Amniotic stem cell (primary cell): Measurements from ENCODE around the gene ZNF747.

Experiments used
- DNase-seq: peaks from one replicate; lab custom pipeline; 2025; lab: John Stamatoyannopoulos, UW

Gene ZNF747

GRCh38 chr16:30534368-30535105, at the start of gene ZNF747:
TSS of gene ZNF747 (minus strand) at chr16:30534858. CDS start at chr16:30534679, 179 bp downstream.
- peak; percentile 51 for DNase-seq

GRCh38 chr16:30582611-30583340, 48.1 kb upstream of the ZNF747 start:
- no peak for DNase-seq

DNA sequence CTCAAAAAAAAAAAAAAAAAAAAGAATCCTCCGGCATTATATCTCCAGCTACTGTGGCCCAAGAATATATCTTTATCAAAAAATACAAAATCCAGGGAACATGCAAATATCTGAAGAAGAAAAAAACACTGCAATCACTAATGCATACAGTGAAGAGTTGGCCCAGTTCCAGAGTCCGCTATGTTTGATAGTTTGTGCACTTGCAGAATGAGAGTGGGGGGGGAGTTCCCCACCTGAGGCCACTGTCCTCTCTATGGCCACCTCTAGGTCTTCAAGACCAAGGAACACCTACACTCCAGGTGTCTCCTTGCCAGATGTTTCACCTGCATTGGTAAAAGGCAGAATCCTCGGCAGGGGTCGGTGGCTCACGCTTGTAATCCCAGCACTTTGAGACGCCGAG, 46.8 kb upstream of the ZNF747 start:
- DNase-seq, result no peak

GRCh38 chr16:30574678-30575077, 40.0 kb upstream of the ZNF747 start:
- DNase-seq, result no peak

DNA sequence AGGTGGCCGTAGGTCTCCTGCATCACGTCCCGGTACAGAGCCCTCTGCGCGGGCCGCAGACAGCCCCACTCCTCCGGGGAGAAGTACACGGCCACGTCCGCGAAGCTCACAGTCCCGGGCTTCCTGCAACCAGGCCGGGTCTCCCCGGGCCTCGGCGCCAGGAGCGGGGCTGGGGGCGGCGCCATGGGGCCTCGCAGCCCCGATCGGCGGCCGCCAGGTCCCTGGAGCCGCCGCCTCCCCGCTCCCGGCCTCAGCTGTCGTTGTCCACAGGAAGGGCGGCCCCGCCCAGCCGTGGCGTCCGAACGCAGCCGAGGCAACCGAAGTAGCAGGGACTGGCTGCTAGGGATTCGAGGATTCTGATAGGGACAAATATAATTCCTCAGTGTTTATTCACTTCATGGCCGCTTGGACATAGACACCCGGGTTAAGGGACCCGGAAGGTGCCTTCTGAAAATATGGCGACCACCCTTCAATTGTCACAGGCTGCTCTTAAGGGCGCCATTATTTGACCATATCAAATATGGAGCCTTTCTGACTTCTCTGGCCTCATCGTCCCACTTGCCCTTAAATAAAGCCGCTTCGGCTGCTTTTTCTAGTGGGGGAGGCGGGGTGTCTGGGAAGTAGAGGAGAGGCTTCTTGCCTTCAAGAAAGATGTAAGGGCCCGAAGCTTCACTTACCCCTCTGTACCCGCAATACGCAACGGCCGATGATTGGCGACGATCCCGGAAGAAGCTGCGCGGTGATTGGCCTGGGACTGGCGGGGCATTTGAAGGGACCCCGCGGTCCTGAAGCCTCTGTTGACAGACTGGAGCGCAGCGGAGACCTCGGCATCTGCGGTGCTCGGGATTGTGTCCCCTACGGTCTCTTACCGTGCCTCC, 37.0 kb upstream of the ZNF747 start, which contains the start of gene ZNF688:
TSS of gene ZNF688 (minus strand) at position 270 of the 878 bp plus-strand sequence. CDS start at position 185, 85 bp downstream.
- peak; percentile 94 for DNase-seq

DNA sequence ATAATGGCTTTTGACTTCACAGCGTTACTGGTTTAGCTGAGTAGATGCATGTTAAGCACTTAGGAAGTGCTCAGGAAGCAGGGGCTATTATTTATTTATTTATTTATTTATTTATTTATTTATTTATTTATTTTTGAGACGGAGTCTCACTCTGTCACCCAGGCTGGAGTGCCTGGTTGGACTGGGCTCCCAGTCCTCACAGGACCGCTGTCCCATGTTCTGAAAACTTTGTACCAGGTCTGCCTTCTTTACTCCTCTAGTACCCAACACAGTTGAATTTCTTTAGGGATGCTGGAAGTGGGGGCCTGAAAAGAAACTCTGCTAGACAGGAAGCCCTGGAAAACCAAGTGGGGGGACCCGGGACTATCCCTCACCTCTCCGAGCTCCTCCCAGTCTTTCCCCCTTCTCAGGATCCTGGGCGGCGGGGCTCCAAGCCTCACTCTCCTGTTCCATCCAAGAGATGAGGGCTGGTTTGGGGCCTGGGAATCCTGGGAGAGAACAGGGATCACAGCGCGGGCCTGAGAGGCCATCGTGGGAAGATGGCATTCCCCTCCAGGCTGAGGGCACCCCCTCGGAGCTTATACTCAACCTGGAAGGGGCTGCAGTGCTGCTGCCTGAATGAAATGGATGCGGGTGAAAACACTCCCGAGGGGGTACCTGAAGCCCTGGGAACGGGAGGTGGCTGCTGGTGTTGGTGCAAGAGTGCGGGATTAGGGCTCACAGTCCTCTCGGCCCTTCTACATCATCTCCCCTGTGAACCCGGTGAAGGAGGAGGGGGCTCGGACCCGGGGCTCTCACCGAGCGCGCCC, 36.2 kb upstream of the ZNF747 start:
- DNase-seq, result no peak

DNA sequence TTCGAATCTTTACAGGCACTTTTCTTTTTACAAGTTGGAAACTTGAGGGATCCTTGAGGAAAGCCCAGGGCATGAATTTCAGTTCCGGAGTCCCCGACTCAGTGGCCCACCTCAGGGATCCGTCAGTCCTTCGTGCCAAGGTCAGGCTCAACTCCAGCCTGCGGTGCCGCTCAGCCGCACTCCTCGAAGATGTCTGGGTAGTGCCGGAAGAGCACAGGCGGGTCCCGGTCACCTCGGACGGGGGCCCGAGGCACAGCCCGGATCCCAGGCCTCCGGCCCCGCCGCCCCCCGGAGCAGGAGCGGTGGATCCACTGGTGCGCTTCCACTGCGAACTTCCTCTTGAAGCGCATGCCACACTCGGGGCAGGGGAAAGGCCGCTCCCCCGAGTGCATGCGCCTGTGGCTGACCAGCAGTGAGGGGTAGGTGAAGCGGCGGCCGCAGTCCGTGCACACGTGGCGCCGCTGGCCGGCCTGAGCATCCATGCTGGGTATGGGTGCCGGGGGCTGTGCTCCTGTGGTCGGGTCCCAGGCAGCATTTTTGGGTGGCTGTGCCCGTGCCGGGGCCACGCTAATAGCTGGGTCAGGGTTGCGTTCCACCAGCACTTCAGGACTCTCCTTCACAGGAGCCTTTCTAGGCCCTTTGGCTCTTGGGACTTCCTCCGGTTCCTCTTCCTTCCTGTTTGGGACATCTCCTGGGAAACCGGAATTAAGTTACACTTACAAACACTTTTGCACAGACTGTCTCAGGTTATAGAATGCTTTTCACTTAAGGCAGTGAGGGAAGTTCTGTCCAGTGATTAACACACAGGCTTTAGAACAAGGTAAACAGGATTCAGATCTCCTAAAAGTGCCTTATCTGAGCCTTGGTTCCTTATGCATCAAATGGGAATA, 35.3 kb upstream of the ZNF747 start:
- no peak for DNase-seq

- no peak for DNase-seq
These were observed 34.6 kb upstream of the ZNF747 start for GRCh38 chr16:30569281-30569680.

DNA sequence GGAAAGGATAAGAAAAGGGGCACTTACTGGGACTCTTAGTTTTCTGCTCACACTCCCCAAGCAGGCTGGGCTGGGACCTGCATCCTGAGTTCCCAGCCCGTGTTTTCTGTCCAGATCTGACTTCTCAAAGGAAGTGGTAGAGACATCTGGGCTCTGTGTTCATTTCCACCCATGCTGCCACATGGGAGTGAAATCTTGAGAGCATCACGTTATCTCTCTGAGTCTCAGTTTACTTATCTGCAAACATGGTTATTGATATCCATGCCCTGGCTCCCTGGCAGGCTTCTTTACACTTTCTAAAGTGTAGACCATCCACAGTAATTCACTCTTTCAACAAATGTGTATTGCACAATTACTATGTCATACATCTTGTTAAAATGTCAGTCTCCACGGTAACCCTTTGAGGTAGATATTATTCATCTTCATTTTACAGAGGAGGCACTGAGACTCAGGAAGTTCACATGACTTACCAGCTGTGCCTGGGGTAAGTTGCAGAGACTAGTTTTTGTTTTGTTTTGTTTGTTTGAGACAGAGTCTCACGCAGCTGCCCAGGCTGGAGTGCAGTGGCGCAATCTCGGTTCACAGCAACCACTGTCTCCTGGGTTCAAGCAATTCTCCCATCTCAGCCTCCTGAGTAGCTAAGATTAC, 33.5 kb upstream of the ZNF747 start:
- DNase-seq, result no peak

DNA sequence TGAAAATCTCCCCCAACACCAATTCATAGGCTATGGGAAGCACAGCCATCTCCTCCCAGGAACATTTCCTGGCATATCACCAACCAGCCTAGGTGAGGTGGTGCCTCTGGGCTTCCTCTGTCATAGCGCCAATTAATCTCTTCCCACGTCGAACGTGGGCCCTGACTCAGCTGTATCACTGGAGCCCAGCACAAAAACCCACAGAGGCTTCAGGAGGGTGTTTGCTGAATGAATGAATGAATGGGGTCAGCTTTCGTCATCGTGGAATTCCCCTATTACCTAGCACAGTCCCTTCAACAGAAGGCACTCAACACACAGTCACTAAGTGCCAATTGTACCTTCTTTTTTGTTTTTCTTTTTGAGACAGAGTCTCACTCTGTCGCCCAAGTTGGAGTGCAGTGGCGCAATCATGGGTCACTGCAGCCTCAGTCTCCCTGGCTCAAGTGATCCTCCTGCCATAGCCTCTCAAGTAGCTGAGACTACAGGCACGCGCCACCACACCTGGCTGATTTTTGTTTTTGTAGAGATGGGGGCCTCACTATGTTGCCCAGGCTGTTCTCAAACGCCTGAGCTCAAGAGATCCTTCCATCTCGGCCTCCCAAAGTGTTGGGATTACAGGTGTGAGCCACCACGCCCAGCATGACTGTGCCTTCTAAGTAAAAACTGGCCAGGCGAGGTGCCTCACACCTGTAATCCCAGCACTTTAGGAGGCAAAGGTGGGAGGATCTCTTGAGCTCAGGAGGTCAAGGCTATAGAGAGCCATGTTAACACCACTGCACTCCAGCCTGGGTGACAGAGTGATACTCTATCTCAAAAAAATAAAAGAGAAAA, 32.7 kb upstream of the ZNF747 start:
- DNase-seq, result no peak

DNA sequence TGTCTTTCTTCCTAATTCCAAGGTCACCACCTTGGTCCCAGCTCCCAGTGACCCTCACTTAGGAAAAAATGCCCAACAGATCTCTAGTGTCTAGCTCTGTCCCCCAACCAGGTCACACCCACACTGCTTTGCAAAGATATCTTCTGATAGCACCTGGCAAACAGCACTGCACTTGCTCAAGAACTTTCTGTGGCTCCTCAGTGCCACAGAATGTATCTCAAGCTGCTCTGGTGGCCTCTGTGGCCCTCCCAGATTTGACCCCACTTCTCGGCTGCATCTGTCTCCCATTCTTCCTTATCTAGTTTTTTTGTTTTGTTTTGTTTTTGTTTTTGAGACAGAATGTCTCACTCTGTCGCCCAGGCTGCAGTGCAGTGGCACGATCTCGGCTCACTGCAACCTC, 31.9 kb upstream of the ZNF747 start:
- DNase-seq, result no peak

DNA sequence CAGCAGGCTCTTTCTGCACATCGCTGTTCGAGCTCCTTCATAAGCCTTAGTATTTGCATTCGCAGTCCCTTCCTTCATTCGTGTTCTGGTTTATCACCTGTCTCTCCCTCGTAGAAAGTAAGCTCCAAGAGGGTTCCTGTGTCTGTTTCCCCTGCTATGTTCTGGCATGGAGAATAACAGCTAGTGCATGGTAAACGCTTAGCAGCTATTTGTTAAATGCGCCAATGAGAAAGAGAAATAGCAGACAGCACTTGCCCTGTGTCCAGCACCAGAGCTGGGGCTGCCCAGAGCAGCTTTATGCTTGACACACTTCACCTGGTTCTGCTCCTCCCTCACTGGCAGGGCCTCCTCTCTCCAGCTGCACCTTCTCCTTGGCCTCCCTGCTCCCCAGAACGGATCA, 31.3 kb upstream of the ZNF747 start:
- DNase-seq, result no peak

- DNase-seq, result no peak
These were observed 30.9 kb upstream of the ZNF747 start for GRCh38 chr16:30565526-30565925.

DNA sequence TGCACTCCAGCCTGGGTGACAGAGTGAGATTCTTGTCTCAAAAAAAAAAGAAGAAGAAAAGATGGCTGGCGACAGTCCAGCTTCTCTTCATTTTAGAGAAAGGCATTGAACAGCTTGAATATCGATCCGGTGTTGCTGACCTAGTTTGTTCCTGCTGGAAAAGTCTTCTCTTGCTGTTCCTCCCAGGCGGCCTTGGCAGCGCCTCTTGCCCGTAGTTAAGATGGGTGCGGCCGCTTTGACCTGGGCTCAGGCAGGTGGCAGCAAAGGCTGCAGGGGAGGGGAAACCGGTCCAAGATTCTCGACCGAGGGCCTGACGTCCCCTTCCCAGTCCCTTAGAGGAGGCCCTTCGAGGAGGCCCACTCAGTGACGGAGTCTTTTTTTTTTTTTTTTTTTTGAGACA, 27.4 kb upstream of the ZNF747 start:
- DNase-seq, result no peak

- no peak for DNase-seq
These were observed 26.6 kb upstream of the ZNF747 start for GRCh38 chr16:30561089-30561816.

DNA sequence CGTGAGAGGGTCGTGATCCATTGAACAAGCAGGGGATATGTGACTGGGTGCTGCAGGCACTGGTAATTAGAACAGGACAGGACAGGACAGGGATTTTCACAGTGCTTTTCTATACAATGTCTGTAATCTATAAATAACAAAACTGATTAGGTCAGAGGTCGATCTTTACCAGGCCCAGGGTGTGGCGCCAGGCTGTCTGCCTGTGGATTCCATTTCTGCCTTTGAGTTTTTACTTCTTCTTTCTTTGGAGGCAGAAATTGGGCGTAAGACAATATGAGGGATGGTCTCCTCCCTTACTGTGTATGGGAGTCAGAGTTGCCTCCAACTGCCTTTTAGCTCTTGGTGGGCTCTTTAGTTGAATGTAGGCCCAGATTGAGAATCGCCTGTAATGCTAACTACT, 25.0 kb upstream of the ZNF747 start:
- DNase-seq, result no peak

DNA sequence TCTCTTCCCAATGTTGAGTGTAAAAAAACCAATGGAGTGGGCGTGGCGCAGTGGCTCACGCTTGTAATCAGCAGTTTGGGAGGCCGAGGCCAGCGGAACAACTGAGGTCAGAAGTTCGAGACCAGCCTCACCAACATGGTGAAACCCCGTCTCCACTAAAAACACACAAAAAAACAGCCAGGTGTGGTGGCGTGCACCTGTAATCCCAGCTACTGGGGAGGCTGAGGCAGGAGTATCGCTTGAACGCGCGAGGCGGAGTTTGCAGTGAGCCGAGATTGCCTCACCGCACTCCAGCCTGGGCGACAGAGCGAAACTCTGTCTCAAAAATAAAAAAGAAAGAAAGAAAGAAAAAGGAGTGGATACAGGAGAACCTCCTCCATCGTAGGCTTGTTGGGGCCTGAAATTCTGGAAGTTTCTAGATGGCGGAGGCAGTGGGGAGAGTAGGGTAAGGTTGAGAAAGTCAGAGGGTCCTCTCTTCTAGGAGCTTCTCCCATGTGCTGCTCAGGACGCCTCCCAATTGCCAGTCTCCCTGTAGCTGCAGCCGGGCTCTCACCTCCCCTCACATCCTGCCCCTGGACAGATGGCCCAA, 24.2 kb upstream of the ZNF747 start:
- no peak for DNase-seq
